IMR-90 (cell line): Measurements from ENCODE around the gene C1orf74. TPM values are rescaled to one million over a fixed set of nuclear protein-coding genes. Genes with fewer than 3 reads are reported as not detected.
"Not testable (repeated sequence)": the region's sequence is repeated elsewhere in the genome, so short reads cannot be mapped to it uniquely, and the experiment has no call there.

Experiments
- ATAC-seq: fragments of 200-7000 bp; cut with Tn5 transposase; 2 replicates; pipeline ENCODE4 v1.9.1; 2020; ENCODE audit warnings: low read depth, mild to moderate bottlenecking, moderate library complexity
- BruUV-seq: library from RNA; stranded (reverse); fragments of 400-500 nt; replicated peaks from 2 replicates; lab custom pipeline; 2021; lab: Mats Ljungman, UMichigan
- CTCF ChIA-PET: fragments of 300-600 bp; formaldehyde crosslinking; extraction: SDS; loops from one replicate; lab custom pipeline; 2021; ENCODE audit warnings: antibody characterized with exemption; lab: Yijun Ruan, JAX
- POLR2A ChIA-PET: fragments of 300-600 bp; sonication (Branson Sonifier 250); formaldehyde crosslinking; loops from one replicate; lab custom pipeline; 2022; ENCODE audit warnings: antibody characterized with exemption; ENCODE audit not compliant: unreplicated experiment; lab: Charles Lee
- DNase-seq: peaks from one replicate; pipeline ENCODE4 v3.0.0; 2013
- H2AFZ ChIP-seq: replicated peaks from 2 replicates; pipeline ENCODE3; 2013; ENCODE audit warnings: low read length, mild to moderate bottlenecking; ENCODE audit not compliant: poor library complexity
- H2AK5ac ChIP-seq: 2 replicates; pipeline ENCODE4 v1.6.1; 2013; ENCODE audit warnings: low read depth, low read length, inconsistent platforms
- H2AK9ac ChIP-seq: replicated peaks from 2 replicates; pipeline ENCODE3; 2013; ENCODE audit warnings: mild to moderate bottlenecking, low read depth, low read length, moderate library complexity; ENCODE audit not compliant: poor library complexity
- H2BK120ac ChIP-seq: 2 replicates; pipeline ENCODE4 v1.6.1; 2013; ENCODE audit warnings: low read depth, low read length, inconsistent platforms
- H2BK15ac ChIP-seq: 3 replicates; pipeline ENCODE4 v1.6.1; 2013; ENCODE audit warnings: low read depth, low read length, inconsistent platforms
- H2BK20ac ChIP-seq: 2 replicates; pipeline ENCODE4 v1.6.1; 2013; ENCODE audit warnings: low read depth, mild to moderate bottlenecking, inconsistent platforms, low read length, moderate library complexity
- H2BK5ac ChIP-seq: 2 replicates; pipeline ENCODE4 v1.6.1; 2013; ENCODE audit warnings: mild to moderate bottlenecking, low read depth, low read length, inconsistent platforms; ENCODE audit not compliant: poor library complexity, severe bottlenecking
- H3K14ac ChIP-seq: replicated peaks from 2 replicates; pipeline ENCODE4 v1.6.1; 2013; ENCODE audit warnings: low read depth, low read length, inconsistent platforms
- H3K18ac ChIP-seq: 2 replicates; pipeline ENCODE4 v1.6.1; 2013; ENCODE audit warnings: low read depth, low read length, control low read depth
- H3K23ac ChIP-seq: 2 replicates; pipeline ENCODE4 v1.6.1; 2013; ENCODE audit warnings: low read depth, low read length, inconsistent platforms
- H3K27ac ChIP-seq: 2 replicates; pipeline ENCODE4 v1.5.1; 2013; ENCODE audit warnings: mild to moderate bottlenecking, control low read depth, low read length; ENCODE audit not compliant: insufficient read depth
- H3K27me3 ChIP-seq: 2 replicates; pipeline ENCODE4 v1.6.1; 2013; ENCODE audit warnings: low read length; ENCODE audit not compliant: control insufficient read depth, insufficient read depth
- H3K36me3 ChIP-seq: 2 replicates; pipeline ENCODE4 v1.6.1; 2013; ENCODE audit warnings: low read length, mixed read lengths; ENCODE audit not compliant: control insufficient read depth, insufficient read depth
- H3K4ac ChIP-seq: 2 replicates; pipeline ENCODE4 v1.6.1; 2013; ENCODE audit warnings: low read depth, low read length, inconsistent platforms
- H3K4me1 ChIP-seq: 2 replicates; pipeline ENCODE4 v1.6.1; 2013; ENCODE audit warnings: low read length, mixed read lengths; ENCODE audit not compliant: control insufficient read depth, insufficient read depth
- H3K4me2 ChIP-seq: 2 replicates; pipeline ENCODE4 v1.6.1; 2013; ENCODE audit warnings: low read depth, mild to moderate bottlenecking, control low read depth, low read length, moderate library complexity
- H3K4me3 ChIP-seq: 2 replicates; pipeline ENCODE4 v1.5.1; 2013; ENCODE audit warnings: low read depth, mild to moderate bottlenecking, control low read depth, low read length, moderate library complexity; ENCODE audit not compliant: insufficient read depth
- H3K56ac ChIP-seq: 2 replicates; pipeline ENCODE4 v1.6.1; 2013; ENCODE audit warnings: low read length, inconsistent platforms; ENCODE audit not compliant: insufficient read depth; ENCODE audit errors: extremely low read depth
- H3K79me1 ChIP-seq, 2 experiments: 2 replicates each; pipeline ENCODE4 v1.6.1; 2013; ENCODE audit warnings: low read length in 2 of 2, inconsistent platforms in 1 of 2, low read depth in 1 of 2
- H3K9ac ChIP-seq: 2 replicates; pipeline ENCODE4 v1.6.1; 2013; ENCODE audit warnings: low read depth, low read length, control low read depth
- H3K9me1 ChIP-seq: 2 replicates; pipeline ENCODE4 v1.6.1; 2013; ENCODE audit warnings: low read length, inconsistent platforms; ENCODE audit not compliant: insufficient read depth
- H3K9me3 ChIP-seq: 2 replicates; pipeline ENCODE4 v1.6.1; 2013; ENCODE audit warnings: low read length; ENCODE audit not compliant: control insufficient read depth, insufficient read depth
- H4K20me1 ChIP-seq: 2 replicates; pipeline ENCODE4 v1.6.1; 2013; ENCODE audit warnings: low read length, inconsistent platforms; ENCODE audit not compliant: insufficient read depth
- H4K5ac ChIP-seq: 2 replicates; pipeline ENCODE4 v1.6.1; 2013; ENCODE audit warnings: mild to moderate bottlenecking, low read depth, low read length, control low read depth
- H4K8ac ChIP-seq, 2 experiments: 2 replicates each; pipeline ENCODE4 v1.6.1; 2013; ENCODE audit warnings: low read depth in 2 of 2, low read length in 2 of 2, control low read depth in 1 of 2, inconsistent platforms in 1 of 2
- H4K91ac ChIP-seq: 2 replicates; pipeline ENCODE4 v1.6.1; 2013; ENCODE audit warnings: low read depth, low read length, inconsistent platforms; ENCODE audit not compliant: insufficient read depth
- WGBS, 2 experiments: methylation state at CpG; one replicate each; pipeline versions ENCODE4 v1.1.5 to v1.1.7; 2013; ENCODE audit warnings: missing lambda C conversion rate in 2 of 2; ENCODE audit not compliant: insufficient read length in 1 of 2; ENCODE audit errors: extremely low coverage in 2 of 2; 5-methylcytosine and 5-hydroxymethylcytosine counted together
- dilution Hi-C: fragments of 300-500 bp; cut with HindIII; formaldehyde crosslinking; loops from one replicate; pipeline ENCODE4 v1.14.3; 2018; ENCODE audit warnings: low sequenced_read_pairs; ENCODE audit not compliant: unreplicated experiment
- in situ Hi-C: fragments of 300-500 bp; cut with MboI; formaldehyde crosslinking; loops from 3 replicates; pipeline ENCODE4 v1.14.3; 2019; ENCODE audit warnings: low sequenced_read_pairs, inconsistent platforms, mixed read lengths
- intact Hi-C: fragments of 100-400 bp; cut with micrococcal nuclease; formaldehyde crosslinking; loops from 2 replicates; pipeline ENCODE4 v1.10.0; 2022
- polyA plus RNA-seq, 3 experiments: library from polyadenylated mRNA; depleted of rRNA; stranded (reverse); fragments of >200 nt; gene quantifications; 2 replicates each; pipeline ENCODE4 v1.2.3, GENCODE V29; 2012; ENCODE audit warnings: low replicate concordance in 1 of 3
- total RNA-seq: library from RNA; depleted of rRNA; stranded (reverse); fragments of >200 nt; gene quantifications from 2 replicates; pipeline ENCODE4 v1.2.3, GENCODE V29; 2012

The C1orf74 gene
- total and polyA plus RNA-seq, 2 of the 4 experiments (the other 2 are of a cell fraction), result 1.1 to 4.3 TPM

DNA sequence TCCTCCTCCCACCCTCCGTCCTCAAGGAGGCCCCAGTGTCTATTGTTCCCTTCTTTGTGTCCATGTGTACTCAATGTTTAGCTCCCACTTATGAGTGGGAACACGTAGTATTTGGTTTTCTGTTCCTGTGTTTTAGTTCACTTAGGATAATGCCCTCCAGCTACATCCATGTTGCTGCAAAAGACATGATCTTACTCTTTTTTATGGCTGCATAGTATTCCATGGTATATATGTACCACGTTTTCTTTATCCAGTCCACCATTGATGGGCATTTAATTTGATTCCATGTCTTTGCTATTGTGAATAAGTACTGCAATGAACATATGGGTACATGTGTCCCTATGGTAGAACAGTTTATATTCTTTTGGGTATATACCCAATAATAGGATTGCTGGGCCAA is 9.4 kb upstream of the C1orf74 start:
- H4K20me1 ChIP-seq, H3K18ac ChIP-seq, H2BK120ac ChIP-seq, H4K91ac ChIP-seq, H3K4me2 ChIP-seq, DNase-seq, H3K9ac ChIP-seq, H3K27ac ChIP-seq, H2BK5ac ChIP-seq, H3K9me1 ChIP-seq, BruUV-seq, H4K5ac ChIP-seq, H3K4ac ChIP-seq, H2AFZ ChIP-seq, H3K9me3 ChIP-seq, H3K79me1 ChIP-seq, dilution Hi-C loops, H3K27me3 ChIP-seq, H2AK9ac ChIP-seq, H3K56ac ChIP-seq, H2BK20ac ChIP-seq, intact Hi-C loops, in situ Hi-C loops, ATAC-seq, H3K36me3 ChIP-seq, H3K4me1 ChIP-seq, H3K4me3 ChIP-seq, H2BK15ac ChIP-seq, H3K14ac ChIP-seq, H3K23ac ChIP-seq, H4K8ac ChIP-seq, POLR2A ChIA-PET, H2AK5ac ChIP-seq: not testable (repeated sequence)
- WGBS, 2 experiments, result no CpG with 5 or more reads among the region's 3 CpGs
- CTCF ChIA-PET, result interaction anchor here (1.0 kb wide), 1 partner anchor 34 kb away, joined by 3 read pairs; the partner anchor contains the start of gene UTP25
